ENCODE results near the gene XYLT1. TPM values are rescaled to one million over a fixed set of nuclear protein-coding genes. Genes with fewer than 3 reads are reported as not detected.

Gene XYLT1
- total RNA-seq, 1 experiment from 2014 or later = 1.7 TPM

DNA sequence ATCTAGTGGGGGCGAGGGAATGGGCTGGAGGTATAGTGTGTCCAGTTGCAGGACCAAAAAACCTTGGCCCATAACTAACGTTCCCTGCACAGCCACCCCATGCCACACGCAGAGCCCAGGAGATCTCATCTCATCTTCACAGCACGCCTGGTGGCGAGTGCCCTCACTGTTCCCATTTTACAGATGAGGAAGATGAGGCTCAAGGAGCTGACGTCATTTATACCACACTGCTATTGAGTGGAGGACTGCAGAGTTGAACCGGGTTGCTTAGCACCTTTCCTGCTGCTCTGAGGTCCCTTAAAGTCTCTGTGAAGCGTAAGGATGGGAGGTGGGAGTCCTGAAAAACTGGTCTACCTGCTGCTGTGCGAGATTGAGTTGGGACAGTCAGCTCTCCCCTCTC is 172.5 kb downstream of the XYLT1 start:
- no peak overlapping the region for H3K4me2 ChIP-seq
- H3K4me3 ChIP-seq = no peak overlapping the region
- H3K79me2 ChIP-seq (ENCODE audit: low read depth) = no peaks in the 10 kb centered on the region
- no peak overlapping the region for H3K27ac ChIP-seq
- H3K4me1 ChIP-seq (replicated peaks; ENCODE audit: insufficient read depth) = no peaks in the 10 kb centered on the region
- no peaks in the 10 kb centered on the region for H3F3A ChIP-seq (ENCODE audit: insufficient read depth, low read depth)
- H2AFZ ChIP-seq = no peak overlapping the region
- no peak for DNase-seq
- ChIA-PET POLR2A (ENCODE audit: unreplicated experiment) (no interaction called here), CTCF (no interaction called here)
- no peaks in the 10 kb centered on the region for H3K9me2 ChIP-seq (ENCODE audit: insufficient read depth)
- peaks cover 18% of the 10 kb centered on the region for H3K27me3 ChIP-seq (ENCODE audit: insufficient read depth, low read depth)
- intact Hi-C loops (cut with micrococcal nuclease; ENCODE audit: unreplicated experiment) = no loop called here
- no TSS peak for BruUV-seq (replicated peaks)
- TF ChIP-seq, protein P1, sequence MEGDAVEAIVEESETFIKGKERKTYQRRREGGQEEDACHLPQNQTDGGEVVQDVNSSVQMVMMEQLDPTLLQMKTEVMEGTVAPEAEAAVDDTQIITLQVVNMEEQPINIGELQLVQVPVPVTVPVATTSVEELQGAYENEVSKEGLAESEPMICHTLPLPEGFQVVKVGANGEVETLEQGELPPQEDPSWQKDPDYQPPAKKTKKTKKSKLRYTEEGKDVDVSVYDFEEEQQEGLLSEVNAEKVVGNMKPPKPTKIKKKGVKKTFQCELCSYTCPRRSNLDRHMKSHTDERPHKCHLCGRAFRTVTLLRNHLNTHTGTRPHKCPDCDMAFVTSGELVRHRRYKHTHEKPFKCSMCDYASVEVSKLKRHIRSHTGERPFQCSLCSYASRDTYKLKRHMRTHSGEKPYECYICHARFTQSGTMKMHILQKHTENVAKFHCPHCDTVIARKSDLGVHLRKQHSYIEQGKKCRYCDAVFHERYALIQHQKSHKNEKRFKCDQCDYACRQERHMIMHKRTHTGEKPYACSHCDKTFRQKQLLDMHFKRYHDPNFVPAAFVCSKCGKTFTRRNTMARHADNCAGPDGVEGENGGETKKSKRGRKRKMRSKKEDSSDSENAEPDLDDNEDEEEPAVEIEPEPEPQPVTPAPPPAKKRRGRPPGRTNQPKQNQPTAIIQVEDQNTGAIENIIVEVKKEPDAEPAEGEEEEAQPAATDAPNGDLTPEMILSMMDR (conservative IDR thresholded peaks at IDR 0.05) = no peak
- TF ChIP-seq EZH2 (IDR thresholded peaks at IDR 0.05; ENCODE audit: low read depth) = no peak
- H3K9me3 ChIP-seq (ENCODE audit: insufficient read depth, low read depth) = no peaks in the 10 kb centered on the region
- H3K36me3 ChIP-seq (ENCODE audit: low read depth) = no peaks in the 10 kb centered on the region
- no peaks in the 10 kb centered on the region for H4K20me1 ChIP-seq (ENCODE audit: insufficient read depth)

DNA sequence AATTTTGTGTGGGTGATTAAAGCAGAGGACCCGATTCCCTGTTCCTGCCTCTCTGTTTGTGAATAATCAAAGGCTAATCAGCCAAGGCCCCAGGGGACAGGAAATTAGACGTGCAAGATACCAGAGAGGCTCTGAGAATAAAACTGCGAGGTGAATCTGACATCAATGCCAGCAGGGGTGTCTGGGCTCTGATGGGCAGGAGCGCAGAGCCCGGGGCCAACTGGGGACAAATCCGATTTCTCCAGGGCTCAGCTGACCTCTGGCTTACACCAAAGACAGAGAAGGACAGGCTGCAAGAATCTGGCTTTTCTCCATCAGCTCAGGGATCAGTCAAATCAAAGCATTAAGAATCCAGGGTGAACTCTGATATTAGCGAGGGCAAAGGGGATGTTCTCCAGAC is 174.3 kb downstream of the XYLT1 start:
- Histone ChIP-seq H4K20me1 (ENCODE audit: insufficient read depth) (no peaks in the 10 kb centered on the region), H3K36me3 (ENCODE audit: low read depth) (no peaks in the 10 kb centered on the region), H3K9me2 (ENCODE audit: insufficient read depth) (no peaks in the 10 kb centered on the region), H3F3A (ENCODE audit: insufficient read depth, low read depth) (no peaks in the 10 kb centered on the region), H3K4me1 (replicated peaks; ENCODE audit: insufficient read depth) (no peaks in the 10 kb centered on the region), H3K4me2 (no peak overlapping the region), H3K4me3 (no peak overlapping the region), H3K27me3 (ENCODE audit: insufficient read depth, low read depth) (peaks cover 18% of the 10 kb centered on the region), H3K9me3 (ENCODE audit: insufficient read depth, low read depth) (no peaks in the 10 kb centered on the region), H3K27ac (no peak overlapping the region), H3K79me2 (ENCODE audit: low read depth) (no peaks in the 10 kb centered on the region), H2AFZ (no peak overlapping the region)
- POLR2A ChIA-PET (ENCODE audit: unreplicated experiment) = no interaction called here
- CTCF ChIA-PET = no interaction called here
- BruUV-seq (replicated peaks) = no TSS peak
- no peak for DNase-seq
- TF ChIP-seq EZH2 (IDR thresholded peaks at IDR 0.05; ENCODE audit: low read depth) = no peak
- TF ChIP-seq, protein P1 (conservative IDR thresholded peaks at IDR 0.05) = no peak
- intact Hi-C loops (cut with micrococcal nuclease; ENCODE audit: unreplicated experiment) = no loop called here

DNA sequence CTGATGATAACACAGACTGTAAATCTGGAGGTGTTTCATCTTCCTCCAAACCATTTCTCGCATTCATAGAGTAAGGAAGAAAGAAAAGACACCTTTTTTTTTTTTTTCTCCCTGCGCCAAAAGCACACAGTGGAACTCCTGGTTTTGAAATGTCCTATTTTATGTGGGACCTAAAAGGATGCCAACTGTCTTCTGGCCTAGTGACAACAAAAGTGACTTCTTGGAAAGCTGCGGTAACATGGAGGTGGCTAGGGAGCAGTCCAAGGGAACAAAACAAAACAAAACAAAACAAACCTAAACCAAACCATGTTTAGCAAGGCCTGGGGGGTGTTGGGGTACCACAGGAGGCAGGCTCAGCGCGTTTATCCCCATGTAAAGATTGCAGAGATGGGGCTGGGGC is 174.8 kb downstream of the XYLT1 start:
- H2AFZ ChIP-seq = no peak overlapping the region
- intact Hi-C loops (cut with micrococcal nuclease; ENCODE audit: unreplicated experiment) = no loop called here
- POLR2A ChIA-PET (ENCODE audit: unreplicated experiment) = no interaction called here

More for the DNA sequence above, 174.8 kb downstream of the XYLT1 start:
- Histone ChIP-seq H3K9me3 (ENCODE audit: insufficient read depth, low read depth) (no peaks in the 10 kb centered on the region), H3K4me3 (no peak overlapping the region), H3K79me2 (ENCODE audit: low read depth) (no peaks in the 10 kb centered on the region), H3K4me2 (no peak overlapping the region), H3K4me1 (replicated peaks; ENCODE audit: insufficient read depth) (no peaks in the 10 kb centered on the region), H3K36me3 (ENCODE audit: low read depth) (no peaks in the 10 kb centered on the region), H3F3A (ENCODE audit: insufficient read depth, low read depth) (no peaks in the 10 kb centered on the region), H3K9me2 (ENCODE audit: insufficient read depth) (no peaks in the 10 kb centered on the region), H3K27ac (no peak overlapping the region), H3K27me3 (ENCODE audit: insufficient read depth, low read depth) (peaks cover 18% of the 10 kb centered on the region), H4K20me1 (ENCODE audit: insufficient read depth) (no peaks in the 10 kb centered on the region)
- TF ChIP-seq EZH2 (IDR thresholded peaks at IDR 0.05; ENCODE audit: low read depth) = no peak
- TF ChIP-seq, protein P1 (conservative IDR thresholded peaks at IDR 0.05) = no peak
- CTCF ChIA-PET = no interaction called here
- no peak for DNase-seq
- no TSS peak for BruUV-seq (replicated peaks)

Measured in PC-9 (cell line).